Epithelial cell of esophagus (primary cell): ENCODE measurements around the gene ENTR1.

ENCODE experiments used
- DNase-seq: peaks from one replicate; pipeline ENCODE4 v3.0.0; 2010; ENCODE audit warnings: low read depth
- H3K4me3 ChIP-seq: 2 replicates; pipeline ENCODE4 v1.5.1; 2011; ENCODE audit warnings: mild to moderate bottlenecking, low read length, control low read depth
- CTCF ChIP-seq: IDR thresholded peaks from 2 replicates; pipeline ENCODE4 v1.5.1; 2011; ENCODE audit warnings: low read depth, mild to moderate bottlenecking, low read length, control low read depth, inconsistent platforms; ENCODE audit not compliant: insufficient read depth; ENCODE audit errors: missing control alignments

The ENTR1 gene

GRCh38 chr9:136370037-136370436 is 40.4 kb downstream of the ENTR1 start:
- H3K4me3 ChIP-seq, result no peak overlapping the region
- no peak for TF ChIP-seq CTCF
- no peak for DNase-seq

- TF ChIP-seq CTCF, result no peak
- DNase-seq, result no peak
- H3K4me3 ChIP-seq, result no peak overlapping the region
These were observed 42.2 kb downstream of the ENTR1 start for GRCh38 chr9:136368190-136368589.

GRCh38 chr9:136367296-136368145 is 42.9 kb downstream of the ENTR1 start:
- no peak overlapping the region for H3K4me3 ChIP-seq
- no peak for DNase-seq
- TF ChIP-seq CTCF, result no peak

GRCh38 chr9:136366826-136367225 is 43.6 kb downstream of the ENTR1 start:
- no peak for TF ChIP-seq CTCF

GRCh38 chr9:136365775-136366222 is 44.6 kb downstream of the ENTR1 start:
- no peak for DNase-seq
- TF ChIP-seq CTCF, result no peak
- H3K4me3 ChIP-seq, result no peak overlapping the region

More at GRCh38 chr9:136366826-136367225, 43.6 kb downstream of the ENTR1 start:
- no peak overlapping the region for H3K4me3 ChIP-seq
- no peak for DNase-seq

GRCh38 chr9:136364942-136365774 is 45.3 kb downstream of the ENTR1 start:
- no peak for DNase-seq
- no peak for TF ChIP-seq CTCF
- H3K4me3 ChIP-seq, result no peak overlapping the region
